Thyroid gland (tissue), 4 donors: ENCODE data around the gene GRM4. TPM values are rescaled to one million over a fixed set of nuclear protein-coding genes. Genes with fewer than 3 reads are reported as not detected.

Source experiments
- DNase-seq, 2 donors: peaks; one replicate each; pipeline ENCODE4 v3.0.0-alpha.2; 2019
- H3K27ac ChIP-seq, 3 donors: fragments of 200-600 bp; sonication (generic); 1 replicate in 2 of 3; 2 replicates in 1 of 3; pipeline ENCODE4 v1.5.1; 2016 to 2019; ENCODE audit warnings: mild to moderate bottlenecking in 1 of 3, moderate library complexity in 1 of 3
- H3K27me3 ChIP-seq: fragments of 200-600 bp; sonication (generic); one replicate; pipeline ENCODE4 v1.5.1; 2019
- H3K36me3 ChIP-seq, 2 donors: fragments of 200-600 bp; sonication (generic); one replicate each; pipeline ENCODE4 v1.5.1; 2016 to 2019
- H3K4me1 ChIP-seq, 2 donors: fragments of 200-600 bp; sonication (generic); one replicate each; pipeline ENCODE4 v1.5.1; 2017 to 2019
- H3K4me3 ChIP-seq, 3 donors: fragments of 200-600 bp; sonication (generic); replicated peaks in 1 of 3; 1 replicate in 2 of 3; 2 replicates in 1 of 3; pipeline ENCODE4 v1.5.1; 2016; ENCODE audit warnings: mild to moderate bottlenecking in 1 of 3
- H3K9me3 ChIP-seq: fragments of 200-600 bp; sonication (generic); one replicate; pipeline ENCODE4 v1.5.1; 2017
- POLR2A ChIP-seq, 2 donors: fragments of 450-650 bp; IDR thresholded peaks; one replicate each; pipeline ENCODE4 v1.6.1; 2017; ENCODE audit warnings: antibody characterized with exemption in 2 of 2, mild to moderate bottlenecking in 2 of 2, moderate library complexity in 1 of 2
- WGBS, 2 donors: methylation state at CpG; one replicate each; pipeline ENCODE4 v1.1.5; 2017; 5-methylcytosine and 5-hydroxymethylcytosine counted together
- intact Hi-C: fragments of 100-400 bp; cut with DNase I; formaldehyde crosslinking; loops from one replicate; pipeline ENCODE4 v1.15.1; 2023
- total RNA-seq, 4 donors: library from RNA; depleted of rRNA; stranded (reverse); fragments of >200 nt; gene quantifications; one replicate each; pipeline ENCODE4 v1.2.3, GENCODE V29; 2016
- TF ChIP-seq, protein P1 (sequence below), 6 experiments: fragments of 200-600 bp in 3 of 6; fragments of 450-650 bp in 3 of 6; sonication (generic) in 3 of 6; IDR thresholded peaks; one replicate each; pipeline ENCODE4 v1.5.1; 2016 to 2019; ENCODE audit warnings: antibody characterized with exemption in 6 of 6, mild to moderate bottlenecking in 2 of 6, inconsistent platforms in 1 of 6, moderate library complexity in 1 of 6

Gene GRM4
- total RNA-seq, 4 donors from 2014 or later = under 0.01 TPM; not detected in 3

- Histone ChIP-seq H3K4me1 (no peaks in the 10 kb centered on the region), H3K4me3 (no peak overlapping the region), H3K27me3 (no peaks in the 10 kb centered on the region), H3K27ac (no peak overlapping the region), H3K9me3 (no peaks in the 10 kb centered on the region), H3K36me3 (no peaks in the 10 kb centered on the region)
- no peak for DNase-seq
- intact Hi-C loops = no loop called here
- TF ChIP-seq POLR2A (IDR thresholded peaks at IDR 0.05) = no peak
- TF ChIP-seq, protein P1, sequence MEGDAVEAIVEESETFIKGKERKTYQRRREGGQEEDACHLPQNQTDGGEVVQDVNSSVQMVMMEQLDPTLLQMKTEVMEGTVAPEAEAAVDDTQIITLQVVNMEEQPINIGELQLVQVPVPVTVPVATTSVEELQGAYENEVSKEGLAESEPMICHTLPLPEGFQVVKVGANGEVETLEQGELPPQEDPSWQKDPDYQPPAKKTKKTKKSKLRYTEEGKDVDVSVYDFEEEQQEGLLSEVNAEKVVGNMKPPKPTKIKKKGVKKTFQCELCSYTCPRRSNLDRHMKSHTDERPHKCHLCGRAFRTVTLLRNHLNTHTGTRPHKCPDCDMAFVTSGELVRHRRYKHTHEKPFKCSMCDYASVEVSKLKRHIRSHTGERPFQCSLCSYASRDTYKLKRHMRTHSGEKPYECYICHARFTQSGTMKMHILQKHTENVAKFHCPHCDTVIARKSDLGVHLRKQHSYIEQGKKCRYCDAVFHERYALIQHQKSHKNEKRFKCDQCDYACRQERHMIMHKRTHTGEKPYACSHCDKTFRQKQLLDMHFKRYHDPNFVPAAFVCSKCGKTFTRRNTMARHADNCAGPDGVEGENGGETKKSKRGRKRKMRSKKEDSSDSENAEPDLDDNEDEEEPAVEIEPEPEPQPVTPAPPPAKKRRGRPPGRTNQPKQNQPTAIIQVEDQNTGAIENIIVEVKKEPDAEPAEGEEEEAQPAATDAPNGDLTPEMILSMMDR (IDR thresholded peaks at IDR 0.05) = no peak
- 79 to 80% methylated on average over 18 to 25 of the region's 25 CpGs for WGBS, 2 donors
Measured at GRCh38 chr6:34082864-34083626, 62.8 kb downstream of the GRM4 start.

GRCh38 chr6:34082348-34082747, 63.5 kb downstream of the GRM4 start:
- intact Hi-C loops = no loop called here
- H3K36me3 ChIP-seq = no peaks in the 10 kb centered on the region
- H3K27ac ChIP-seq = no peak overlapping the region
- H3K27me3 ChIP-seq = no peaks in the 10 kb centered on the region
- no peak for DNase-seq
- WGBS, 2 donors = 85 to 99% methylated on average over 10 of the region's 10 CpGs
- no peak overlapping the region for H3K4me3 ChIP-seq
- H3K9me3 ChIP-seq = no peaks in the 10 kb centered on the region
- no peaks in the 10 kb centered on the region for H3K4me1 ChIP-seq
- TF ChIP-seq POLR2A (IDR thresholded peaks at IDR 0.05) = no peak
- TF ChIP-seq, protein P1 (IDR thresholded peaks at IDR 0.05) = no peak

GRCh38 chr6:34080357-34080756, 65.5 kb downstream of the GRM4 start:
- TF ChIP-seq, protein P1 (IDR thresholded peaks at IDR 0.05) = no peak
- no peak for TF ChIP-seq POLR2A (IDR thresholded peaks at IDR 0.05)
- WGBS, 2 donors = 80 to 88% methylated on average over 4 of the region's 5 CpGs
- Histone ChIP-seq H3K9me3 (no peaks in the 10 kb centered on the region), H3K27ac (no peak overlapping the region), H3K4me3 (no peak overlapping the region), H3K4me1 (no peaks in the 10 kb centered on the region), H3K27me3 (no peaks in the 10 kb centered on the region), H3K36me3 (no peaks in the 10 kb centered on the region)
- DNase-seq = no peak
- intact Hi-C loops = no loop called here

DNA sequence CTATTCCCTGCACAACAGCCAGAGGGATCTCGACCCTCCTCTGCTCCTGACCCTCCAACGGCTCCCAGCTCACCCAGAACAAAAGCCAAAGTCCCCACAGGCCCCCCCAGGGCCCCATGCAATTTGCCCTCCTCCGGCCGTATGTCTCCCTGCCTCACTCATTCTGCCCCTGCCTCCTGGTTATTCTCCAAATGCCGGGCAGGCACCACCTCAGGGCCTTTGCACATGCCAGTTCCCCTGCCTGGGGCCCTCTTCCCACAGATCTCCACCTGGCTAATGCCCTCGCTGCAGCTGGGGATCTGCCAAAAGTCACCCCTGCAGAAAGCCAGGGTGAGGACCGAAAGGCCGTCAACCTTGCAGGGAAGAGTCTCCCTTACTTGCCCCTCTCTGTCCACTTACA, 66.0 kb downstream of the GRM4 start:
- Histone ChIP-seq H3K9me3 (no peaks in the 10 kb centered on the region), H3K4me1 (no peaks in the 10 kb centered on the region), H3K36me3 (no peaks in the 10 kb centered on the region), H3K27ac (no peak overlapping the region), H3K27me3 (no peaks in the 10 kb centered on the region), H3K4me3 (no peak overlapping the region)
- intact Hi-C loops = no loop called here
- TF ChIP-seq, protein P1 (IDR thresholded peaks at IDR 0.05) = no peak
- TF ChIP-seq POLR2A (IDR thresholded peaks at IDR 0.05) = no peak
- no peak for DNase-seq
- WGBS, 2 donors = 86 to 91% methylated on average over 8 of the region's 8 CpGs

DNA sequence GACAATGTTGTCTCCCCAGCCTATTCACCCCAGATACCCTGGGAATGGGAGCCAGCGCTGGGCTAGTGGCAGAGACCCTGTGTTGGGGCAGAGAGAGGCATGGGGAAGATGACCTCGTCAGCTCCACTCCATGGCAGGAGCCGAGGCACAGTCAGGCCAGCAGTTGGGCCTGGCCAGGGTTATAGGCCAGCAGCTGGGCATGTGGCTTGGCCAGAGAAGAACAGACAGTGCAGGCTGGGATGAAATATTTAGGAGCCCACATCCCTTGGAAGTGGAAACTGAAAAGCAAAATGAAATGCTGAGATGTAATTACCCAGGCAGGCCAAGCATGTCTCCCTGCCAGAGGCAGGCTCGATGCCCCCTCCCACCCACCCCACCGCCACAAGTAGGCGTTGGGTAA, 70.0 kb downstream of the GRM4 start:
- Histone ChIP-seq H3K9me3 (no peaks in the 10 kb centered on the region), H3K27me3 (no peaks in the 10 kb centered on the region), H3K27ac (no peak overlapping the region), H3K4me1 (no peaks in the 10 kb centered on the region), H3K36me3 (no peaks in the 10 kb centered on the region), H3K4me3 (no peak overlapping the region)
- TF ChIP-seq, protein P1 (IDR thresholded peaks at IDR 0.05) = no peak
- no peak for TF ChIP-seq POLR2A (IDR thresholded peaks at IDR 0.05)
- intact Hi-C loops = no loop called here
- 86 to 93% methylated on average over 6 of the region's 6 CpGs for WGBS, 2 donors
- DNase-seq = no peak
